Stomach (tissue), 9 donors: ENCODE measurements around the gene PIGP. TPM values are rescaled to one million over a fixed set of nuclear protein-coding genes. Genes with fewer than 3 reads are reported as not detected.

Experiments used
- DNase-seq, 2 donors: peaks; one replicate each; pipeline versions ENCODE4 v3.0.0 to v3.0.0-alpha.2; 2013 to 2019
- H3K27ac ChIP-seq, 5 donors: fragments of 200-600 bp in 4 of 5; sonication (generic) in 4 of 5; one replicate each; pipeline ENCODE4 v1.5.1; 2013 to 2019; ENCODE audit warnings: mild to moderate bottlenecking in 1 of 5, moderate library complexity in 1 of 5
- H3K27me3 ChIP-seq, 3 donors: fragments of 200-600 bp; sonication (generic); one replicate each; pipeline ENCODE4 v1.5.1; 2017 to 2019; ENCODE audit warnings: mixed run types in 1 of 3
- H3K36me3 ChIP-seq, 4 donors: fragments of 200-600 bp; sonication (generic); 1 replicate in 3 of 4; 2 replicates in 1 of 4; pipeline ENCODE4 v1.5.1; 2016 to 2019
- H3K4me1 ChIP-seq, 4 donors: fragments of 200-600 bp; sonication (generic); one replicate each; pipeline ENCODE4 v1.5.1; 2016 to 2019
- H3K4me3 ChIP-seq, 4 donors: fragments of 200-600 bp; sonication (generic) in 3 of 4; one replicate each; pipeline ENCODE4 v1.5.1; 2016 to 2019; ENCODE audit warnings: mild to moderate bottlenecking in 1 of 4
- H3K9me3 ChIP-seq, 4 donors: fragments of 200-600 bp; sonication (generic); one replicate each; pipeline ENCODE4 v1.5.1; 2016 to 2019
- CTCF ChIP-seq, 7 experiments: fragments of 450-650 bp in 4 of 7; fragments of 200-600 bp in 3 of 7; sonication (generic) in 3 of 7; IDR thresholded peaks; one replicate each; pipeline ENCODE4 v1.5.1; 2016 to 2019; ENCODE audit warnings: antibody characterized with exemption in 7 of 7, control low read depth in 2 of 7, mild to moderate bottlenecking in 1 of 7
- EP300 ChIP-seq: sonication (generic); formaldehyde crosslinking; IDR thresholded peaks from one replicate; pipeline ENCODE4 v1.6.1; 2017; ENCODE audit warnings: antibody characterized with exemption
- POLR2A ChIP-seq, 4 donors: fragments of 450-650 bp; IDR thresholded peaks; one replicate each; pipeline ENCODE4 v1.6.1; 2016; ENCODE audit warnings: antibody characterized with exemption in 4 of 4, control low read depth in 2 of 4, mild to moderate bottlenecking in 1 of 4, moderate library complexity in 1 of 4
- POLR2AphosphoS5 ChIP-seq, 3 donors: sonication (generic); formaldehyde crosslinking; IDR thresholded peaks; one replicate each; pipeline ENCODE4 v1.6.1; 2016; ENCODE audit warnings: antibody characterized with exemption in 3 of 3
- WGBS, 5 donors: extraction: QIAGEN DNeasy Blood & Tissue Kit in 3 of 5; methylation state at CpG; one replicate each; pipeline versions ENCODE4 v1.1.5 to v1.1.7; 2013 to 2018; 5-methylcytosine and 5-hydroxymethylcytosine counted together
- intact Hi-C: fragments of 100-400 bp; cut with DNase I; formaldehyde crosslinking; loops from one replicate; pipeline ENCODE4 v1.15.1; 2023; ENCODE audit warnings: low total_unique reads
- polyA plus RNA-seq, 3 donors: library from polyadenylated mRNA; stranded (reverse); fragments of 200-250 nt; gene quantifications; one replicate each; pipeline ENCODE4 v1.2.3, GENCODE V29; 2013
- total RNA-seq, 5 donors: library from RNA; depleted of rRNA; stranded (reverse); fragments of >200 nt; gene quantifications; one replicate each; pipeline versions ENCODE4 v1.1.0 to v1.2.3, GENCODE V29; 2014 to 2016
- donor health status: healthy with polysubstance abuse.
- donor health status: Bipolar disorder and iron deficiency.
- donor health status: healthy.

PIGP gene
- total and polyA plus RNA-seq, 8 donors, result 7.0 to 115 (median 34.5) TPM

GRCh38 chr21:37074546-37074945 lies 1.7 kb upstream of the PIGP start:
- WGBS, 5 donors, result 12 to 30% (median 22%) methylated on average over 9 of the region's 9 CpGs
- TF ChIP-seq POLR2A (IDR thresholded peaks at IDR 0.05) (no peak), CTCF (IDR thresholded peaks at IDR 0.05) (no peak), POLR2AphosphoS5 (IDR thresholded peaks at IDR 0.05) (no peak), EP300 (no peak)
- Histone ChIP-seq H3K27me3 (no peaks in the 10 kb centered on the region), H3K9me3 (no peaks in the 10 kb centered on the region), H3K4me1 (peaks cover 9 to 43% (median 28%) of the 10 kb centered on the region in 4 donors), H3K27ac (peak overlapping the region in 4 of 5 donors; percentile 96 to 99 (median 96)), H3K36me3 (peaks cover 0 to 6% (median under 1%) of the 10 kb centered on the region in 4 donors), H3K4me3 (peak overlapping the region; percentile 76 to 94 (median 87))
- intact Hi-C loops, result no loop called here
- no peak for DNase-seq

- H3K27ac ChIP-seq, result peak overlapping the region; percentile 96 to 99 (median 96)
- no peaks in the 10 kb centered on the region for H3K27me3 ChIP-seq
- H3K9me3 ChIP-seq, result no peaks in the 10 kb centered on the region
- H3K4me3 ChIP-seq, result peak overlapping the region; percentile 76 to 94 (median 87)
- intact Hi-C loops, result no loop called here
- DNase-seq, result no peak
- peaks cover 0 to 7% (median 2%) of the 10 kb centered on the region in 4 donors for H3K36me3 ChIP-seq
- peaks cover 9 to 43% (median 28%) of the 10 kb centered on the region in 4 donors for H3K4me1 ChIP-seq
- WGBS, 5 donors, result 1 to 4% (median 2%) methylated on average over 12 to 13 of the region's 13 CpGs
- TF ChIP-seq POLR2AphosphoS5 (IDR thresholded peaks at IDR 0.05) (no peak), EP300 (no peak), CTCF (IDR thresholded peaks at IDR 0.05) (no peak), POLR2A (IDR thresholded peaks at IDR 0.05) (no peak)
These were observed 1.3 kb upstream of the PIGP start for GRCh38 chr21:37074197-37074510.

- H3K27ac ChIP-seq, result peak overlapping the region; percentile 96 to 99 (median 96)
- intact Hi-C loops, result no loop called here
- peak in 2 of 3 donors; percentile 37 to 62 for TF ChIP-seq POLR2AphosphoS5 (IDR thresholded peaks at IDR 0.05)
- TF ChIP-seq CTCF (IDR thresholded peaks at IDR 0.05), result peak in 1 of 7 experiments; percentile 7
- TF ChIP-seq EP300, result no peak
- no peaks in the 10 kb centered on the region for H3K9me3 ChIP-seq
- H3K27me3 ChIP-seq, result no peaks in the 10 kb centered on the region
- peak; percentile 53 to 87 for DNase-seq
- H3K36me3 ChIP-seq, result peaks cover 0 to 12% (median 6%) of the 10 kb centered on the region in 4 donors
- peak overlapping the region; percentile 76 to 94 (median 87) for H3K4me3 ChIP-seq
- H3K4me1 ChIP-seq, result peaks cover 9 to 43% (median 28%) of the 10 kb centered on the region in 4 donors
- 0 to 1% (median 0%) methylated on average over 23 to 70 of the region's 70 CpGs for WGBS, 5 donors
These were observed 736 bp upstream of the PIGP start for GRCh38 chr21:37073417-37074196.

GRCh38 chr21:37072274-37072987 lies 440 bp downstream of the PIGP start:
- TF ChIP-seq POLR2AphosphoS5 (IDR thresholded peaks at IDR 0.05) (peak; percentile 6 to 86 (median 71)), EP300 (no peak), POLR2A (IDR thresholded peaks at IDR 0.05) (peak in 1 of 4 donors; percentile 10), CTCF (IDR thresholded peaks at IDR 0.05) (no peak)
- peaks cover 0 to 15% (median 13%) of the 10 kb centered on the region in 4 donors for H3K36me3 ChIP-seq
- 0 to 1% (median 1%) methylated on average over 25 to 54 of the region's 54 CpGs for WGBS, 5 donors
- H3K4me3 ChIP-seq, result peak overlapping the region; percentile 76 to 94 (median 87)
- intact Hi-C loops, result no loop called here
- no peaks in the 10 kb centered on the region for H3K27me3 ChIP-seq
- DNase-seq, result peak; percentile 58 to 95
- H3K27ac ChIP-seq, result peak overlapping the region; percentile 96 to 99 (median 96)
- no peaks in the 10 kb centered on the region for H3K9me3 ChIP-seq
- H3K4me1 ChIP-seq, result peaks cover 9 to 43% (median 28%) of the 10 kb centered on the region in 4 donors
